ENCODE data around the gene CPED1. TPM values are rescaled to one million over a fixed set of nuclear protein-coding genes. Genes with fewer than 3 reads are reported as not detected.
"Not testable (repeated sequence)": the region's sequence is repeated elsewhere in the genome, so short reads cannot be mapped to it uniquely, and the experiment has no call there.

Gene CPED1
- total RNA-seq, 1 donor from 2014 or later: not detected

GRCh38 chr7:121030308-121030707 lies 41.8 kb downstream of the CPED1 start:
- Histone ChIP-seq H3K4me1 (peaks cover 5% of the 10 kb centered on the region), H3K36me3 (no peaks in the 10 kb centered on the region), H3K79me2 (ENCODE audit: low read depth) (no peaks in the 10 kb centered on the region), H3K27ac (no peak overlapping the region), H3K9ac (no peak overlapping the region), H3K9me3 (ENCODE audit: low read depth) (no peaks in the 10 kb centered on the region), H3K4me2 (no peak overlapping the region), H4K20me1 (ENCODE audit: low read depth) (no peaks in the 10 kb centered on the region), H3K4me3 (no peak overlapping the region), H3K27me3 (no peaks in the 10 kb centered on the region), H2AFZ (replicated peaks) (no peak overlapping the region), H3F3A (ENCODE audit: low read depth) (no peaks in the 10 kb centered on the region)
- Mint-ChIP-seq H3K27me3 (ENCODE audit: insufficient read depth, low read depth) (no peaks in the 10 kb centered on the region), H3K4me1 (no peaks in the 10 kb centered on the region), H3K27ac (no peak overlapping the region), H3K36me3 (no peaks in the 10 kb centered on the region), H3K4me3 (no peak overlapping the region), H3K9me3 (no peaks in the 10 kb centered on the region)
- no peak for TF ChIP-seq EZH2 (IDR thresholded peaks at IDR 0.05)
- TF ChIP-seq, protein P1, sequence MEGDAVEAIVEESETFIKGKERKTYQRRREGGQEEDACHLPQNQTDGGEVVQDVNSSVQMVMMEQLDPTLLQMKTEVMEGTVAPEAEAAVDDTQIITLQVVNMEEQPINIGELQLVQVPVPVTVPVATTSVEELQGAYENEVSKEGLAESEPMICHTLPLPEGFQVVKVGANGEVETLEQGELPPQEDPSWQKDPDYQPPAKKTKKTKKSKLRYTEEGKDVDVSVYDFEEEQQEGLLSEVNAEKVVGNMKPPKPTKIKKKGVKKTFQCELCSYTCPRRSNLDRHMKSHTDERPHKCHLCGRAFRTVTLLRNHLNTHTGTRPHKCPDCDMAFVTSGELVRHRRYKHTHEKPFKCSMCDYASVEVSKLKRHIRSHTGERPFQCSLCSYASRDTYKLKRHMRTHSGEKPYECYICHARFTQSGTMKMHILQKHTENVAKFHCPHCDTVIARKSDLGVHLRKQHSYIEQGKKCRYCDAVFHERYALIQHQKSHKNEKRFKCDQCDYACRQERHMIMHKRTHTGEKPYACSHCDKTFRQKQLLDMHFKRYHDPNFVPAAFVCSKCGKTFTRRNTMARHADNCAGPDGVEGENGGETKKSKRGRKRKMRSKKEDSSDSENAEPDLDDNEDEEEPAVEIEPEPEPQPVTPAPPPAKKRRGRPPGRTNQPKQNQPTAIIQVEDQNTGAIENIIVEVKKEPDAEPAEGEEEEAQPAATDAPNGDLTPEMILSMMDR (IDR thresholded peaks at IDR 0.05): no peak
- TF ChIP-seq EZH2phosphoT487 (IDR thresholded peaks at IDR 0.05): no peak
- DNase-seq (ENCODE audit: low spot score): no peak

DNA sequence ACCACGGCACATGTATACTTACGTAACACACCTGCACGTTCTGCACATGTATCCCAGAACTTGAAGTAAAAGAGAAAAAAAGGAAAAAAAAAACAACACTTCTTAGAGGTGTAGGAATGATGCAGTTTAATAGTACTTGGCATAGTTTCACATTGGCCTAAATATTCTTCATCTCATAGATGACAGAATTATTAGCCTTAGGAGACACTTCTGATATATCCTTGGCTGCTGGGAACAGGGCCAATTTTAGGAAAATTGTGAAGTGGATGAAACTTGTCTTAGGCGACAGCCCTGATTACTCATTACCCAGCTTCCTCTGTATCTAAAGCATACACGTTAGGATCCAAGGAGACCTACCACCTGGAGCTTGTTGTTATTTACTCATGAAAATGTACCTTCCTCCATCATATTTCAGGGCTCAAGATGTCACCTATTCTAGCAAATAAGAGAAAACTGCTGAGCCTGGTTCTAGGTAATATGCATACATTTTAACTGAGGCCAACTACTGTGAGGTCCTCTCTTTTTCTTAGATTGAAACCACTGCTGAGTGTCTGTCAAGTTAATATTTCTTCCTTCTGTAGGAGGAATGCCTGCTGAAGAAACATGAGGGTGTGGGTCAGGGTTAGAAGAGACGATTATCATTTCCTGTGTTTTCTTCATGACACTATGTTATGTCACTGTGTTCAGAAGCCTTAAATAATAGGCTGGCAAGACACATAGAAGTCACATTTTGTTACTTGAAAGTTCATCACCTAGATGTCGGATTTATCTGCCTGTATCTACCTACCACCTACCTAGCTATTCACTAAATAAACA lies 44.3 kb downstream of the CPED1 start:
- H3K4me2 ChIP-seq: no peak overlapping the region
- H2AFZ ChIP-seq (replicated peaks): no peak overlapping the region

DNA sequence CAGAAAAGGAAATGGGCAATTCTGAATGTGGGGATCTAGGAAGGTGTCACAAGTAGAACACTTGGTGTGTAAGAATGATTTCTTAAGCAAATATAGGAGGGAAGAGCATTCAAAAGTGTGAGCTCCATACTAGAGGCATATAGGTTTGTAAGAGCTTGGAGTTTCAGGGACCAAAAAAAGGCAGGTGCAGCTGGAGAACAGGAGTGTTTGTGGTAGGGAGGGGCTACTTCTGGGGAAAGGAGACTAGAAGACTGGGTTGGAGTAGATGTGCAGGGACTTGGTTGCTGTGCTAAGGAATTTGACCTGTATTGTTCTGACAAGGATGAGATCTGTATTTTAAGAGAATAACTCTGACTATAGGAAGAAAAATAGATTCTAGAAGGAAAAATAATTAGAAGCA lies 46.4 kb downstream of the CPED1 start:
- no peaks in the 10 kb centered on the region for H3F3A ChIP-seq (ENCODE audit: low read depth)
- Mint-ChIP-seq H3K36me3 (no peaks in the 10 kb centered on the region), H3K4me3 (no peak overlapping the region), H3K27me3 (ENCODE audit: insufficient read depth, low read depth) (no peaks in the 10 kb centered on the region), H3K27ac (no peak overlapping the region), H3K9me3 (no peaks in the 10 kb centered on the region), H3K4me1 (no peaks in the 10 kb centered on the region)
- no peaks in the 10 kb centered on the region for H4K20me1 ChIP-seq (ENCODE audit: low read depth)
- H3K27me3 ChIP-seq: no peaks in the 10 kb centered on the region
- no peak overlapping the region for H3K9ac ChIP-seq
- H3K4me3 ChIP-seq: no peak overlapping the region
- H3K36me3 ChIP-seq: no peaks in the 10 kb centered on the region
- H3K4me1 ChIP-seq: no peaks in the 10 kb centered on the region
- TF ChIP-seq EZH2 (IDR thresholded peaks at IDR 0.05) (no peak), EZH2phosphoT487 (IDR thresholded peaks at IDR 0.05) (no peak)
- TF ChIP-seq, protein P1 (IDR thresholded peaks at IDR 0.05): no peak
- no peak overlapping the region for H2AFZ ChIP-seq (replicated peaks)
- no peak for DNase-seq (ENCODE audit: low spot score)
- H3K9me3 ChIP-seq (ENCODE audit: low read depth): no peaks in the 10 kb centered on the region
- no peak overlapping the region for H3K27ac ChIP-seq
- no peak overlapping the region for H3K4me2 ChIP-seq
- no peaks in the 10 kb centered on the region for H3K79me2 ChIP-seq (ENCODE audit: low read depth)

More for the DNA sequence above, 44.3 kb downstream of the CPED1 start:
- H3K4me1 ChIP-seq: peaks cover 5% of the 10 kb centered on the region
- Mint-ChIP-seq H3K9me3 (no peaks in the 10 kb centered on the region), H3K4me1 (no peaks in the 10 kb centered on the region), H3K4me3 (no peak overlapping the region), H3K27ac (no peak overlapping the region), H3K36me3 (no peaks in the 10 kb centered on the region), H3K27me3 (ENCODE audit: insufficient read depth, low read depth) (no peaks in the 10 kb centered on the region)
- no peaks in the 10 kb centered on the region for H3K36me3 ChIP-seq
- no peak overlapping the region for H3K4me3 ChIP-seq
- TF ChIP-seq EZH2 (IDR thresholded peaks at IDR 0.05) (no peak), EZH2phosphoT487 (IDR thresholded peaks at IDR 0.05) (no peak)
- TF ChIP-seq, protein P1 (IDR thresholded peaks at IDR 0.05): no peak
- H4K20me1 ChIP-seq (ENCODE audit: low read depth): no peaks in the 10 kb centered on the region
- no peaks in the 10 kb centered on the region for H3F3A ChIP-seq (ENCODE audit: low read depth)
- no peak for DNase-seq (ENCODE audit: low spot score)
- H3K27me3 ChIP-seq: no peaks in the 10 kb centered on the region
- no peak overlapping the region for H3K27ac ChIP-seq
- H3K79me2 ChIP-seq (ENCODE audit: low read depth): no peaks in the 10 kb centered on the region
- no peak overlapping the region for H3K9ac ChIP-seq
- H3K9me3 ChIP-seq (ENCODE audit: low read depth): no peaks in the 10 kb centered on the region

DNA sequence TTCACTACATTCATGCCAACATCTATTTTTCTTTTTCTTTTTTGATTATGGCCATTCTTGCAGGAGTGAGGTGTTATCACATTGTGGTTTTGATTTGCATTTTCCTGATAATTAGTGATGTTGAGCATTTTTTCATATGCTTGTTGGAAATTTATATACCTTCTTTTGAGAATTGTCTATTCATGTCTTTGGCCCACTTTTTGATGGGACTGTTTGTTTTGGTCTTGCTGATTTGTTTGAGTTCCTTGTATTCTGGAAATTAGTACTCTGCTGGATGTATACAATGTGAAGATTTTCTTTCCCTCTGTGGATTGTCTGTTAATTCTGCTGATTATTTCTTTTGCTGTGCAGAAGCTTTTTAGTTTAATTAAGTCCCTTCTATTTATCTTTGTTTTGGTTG lies 48.3 kb downstream of the CPED1 start:
- not testable (repeated sequence) for H3K9me3 ChIP-seq (ENCODE audit: low read depth); H3K27ac Mint-ChIP-seq; H3K27ac ChIP-seq; DNase-seq (ENCODE audit: low spot score); H3K4me1 Mint-ChIP-seq; H3K9ac ChIP-seq; H3K27me3 ChIP-seq; H3K4me3 ChIP-seq; H3K4me1 ChIP-seq; H4K20me1 ChIP-seq (ENCODE audit: low read depth); H3K79me2 ChIP-seq (ENCODE audit: low read depth); H3K4me3 Mint-ChIP-seq; H3K27me3 Mint-ChIP-seq (ENCODE audit: insufficient read depth, low read depth); H2AFZ ChIP-seq (replicated peaks); H3K36me3 ChIP-seq; H3K36me3 Mint-ChIP-seq; H3K4me2 ChIP-seq; H3K9me3 Mint-ChIP-seq; H3F3A ChIP-seq (ENCODE audit: low read depth)

DNA sequence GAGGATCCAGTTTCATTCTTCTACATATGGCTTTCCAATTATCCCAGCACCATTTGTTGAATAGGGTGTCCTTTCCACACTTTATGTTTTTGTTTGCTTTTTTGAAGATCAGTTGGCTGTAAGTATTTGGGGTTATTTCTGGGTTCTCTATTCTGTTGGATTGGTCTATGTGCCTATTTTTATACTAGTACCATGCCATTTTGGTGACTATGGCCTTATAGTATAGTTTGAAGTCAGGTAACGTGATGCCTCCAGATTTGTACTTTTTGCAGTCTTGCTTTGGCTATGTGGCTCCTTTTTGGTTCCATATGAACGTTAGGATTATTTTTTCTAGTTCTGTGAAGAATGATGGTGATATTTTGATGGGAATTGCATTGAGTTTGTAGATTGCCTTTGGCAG lies 48.8 kb downstream of the CPED1 start:
- not testable (repeated sequence) for H3K27me3 Mint-ChIP-seq (ENCODE audit: insufficient read depth, low read depth); H3K27ac Mint-ChIP-seq; H3K36me3 ChIP-seq; H3K4me1 ChIP-seq; H3K4me1 Mint-ChIP-seq; H4K20me1 ChIP-seq (ENCODE audit: low read depth); H3K27ac ChIP-seq; H3K4me2 ChIP-seq; H3F3A ChIP-seq (ENCODE audit: low read depth); H3K4me3 ChIP-seq; H3K9me3 Mint-ChIP-seq; H3K36me3 Mint-ChIP-seq; H3K4me3 Mint-ChIP-seq; H3K27me3 ChIP-seq; H2AFZ ChIP-seq (replicated peaks); H3K9me3 ChIP-seq (ENCODE audit: low read depth); H3K79me2 ChIP-seq (ENCODE audit: low read depth); DNase-seq (ENCODE audit: low spot score); H3K9ac ChIP-seq
